ENCODE data around the gene SF3A2. TPM values are rescaled to one million over a fixed set of nuclear protein-coding genes. Genes with fewer than 3 reads are reported as not detected.
"Not testable (repeated sequence)": the region's sequence is repeated elsewhere in the genome, so short reads cannot be mapped to it uniquely, and the experiment has no call there.

SF3A2 gene
- total RNA-seq, 1 donor from 2014 or later, result 142 TPM

GRCh38 chr19:2277138-2277537 is 40.5 kb downstream of the SF3A2 start:
- Mint-ChIP-seq H3K9me3 (no peaks in the 10 kb centered on the region), H3K27ac (no peak overlapping the region), H3K4me1 (peaks cover 18% of the 10 kb centered on the region), H3K27me3 (ENCODE audit: low read depth) (peaks cover 5% of the 10 kb centered on the region), H3K36me3 (peaks cover 8% of the 10 kb centered on the region), H3K4me3 (no peak overlapping the region)
- no peak for DNase-seq (ENCODE audit: low spot score in 2 of 2, unreplicated experiment in 2 of 2)
- TF ChIP-seq CTCF (IDR thresholded peaks at IDR 0.05; ENCODE audit: unreplicated experiment), result no peak

- Mint-ChIP-seq H3K9me3 (no peaks in the 10 kb centered on the region), H3K4me1 (peaks cover 17% of the 10 kb centered on the region), H3K27me3 (ENCODE audit: low read depth) (peaks cover 17% of the 10 kb centered on the region), H3K4me3 (no peak overlapping the region), H3K27ac (no peak overlapping the region), H3K36me3 (peaks cover 8% of the 10 kb centered on the region)
- TF ChIP-seq CTCF (IDR thresholded peaks at IDR 0.05; ENCODE audit: unreplicated experiment), result no peak
- DNase-seq (ENCODE audit: low spot score in 2 of 2, unreplicated experiment in 2 of 2), result no peak
Measured at GRCh38 chr19:2278459-2279158, 42.0 kb downstream of the SF3A2 start.

GRCh38 chr19:2280633-2281264 is 44.1 kb downstream of the SF3A2 start:
- Mint-ChIP-seq H3K4me3 (no peak overlapping the region), H3K36me3 (no peaks in the 10 kb centered on the region), H3K4me1 (peaks cover 8% of the 10 kb centered on the region), H3K9me3 (no peaks in the 10 kb centered on the region), H3K27ac (no peak overlapping the region), H3K27me3 (ENCODE audit: low read depth) (peaks cover 27% of the 10 kb centered on the region)
- TF ChIP-seq CTCF (IDR thresholded peaks at IDR 0.05; ENCODE audit: unreplicated experiment), result no peak
- no peak for DNase-seq (ENCODE audit: low spot score in 2 of 2, unreplicated experiment in 2 of 2)

- not testable (repeated sequence) for H3K4me1 Mint-ChIP-seq
Measured at GRCh38 chr19:2281265-2282061, 44.8 kb downstream of the SF3A2 start.

GRCh38 chr19:2282062-2282861 is 45.6 kb downstream of the SF3A2 start, which contains the start of gene PEAK3:
TSS of gene PEAK3 (minus strand) at chr19:2282175. CDS start at chr19:2280931, 1,244 bp downstream.
- no peaks in the 10 kb centered on the region for H3K9me3 Mint-ChIP-seq
- H3K4me1 Mint-ChIP-seq, result peaks cover 8% of the 10 kb centered on the region
- H3K4me3 Mint-ChIP-seq, result peak within 1 kb of the TSS; percentile 51
- no peak within 1 kb of the TSS for H3K27ac Mint-ChIP-seq
- no peaks in the 10 kb centered on the region for H3K36me3 Mint-ChIP-seq
- H3K27me3 Mint-ChIP-seq (ENCODE audit: low read depth), result peaks cover 39% of the 10 kb centered on the region
- TF ChIP-seq CTCF (IDR thresholded peaks at IDR 0.05; ENCODE audit: unreplicated experiment), result no peak
- DNase-seq (ENCODE audit: low spot score in 2 of 2, unreplicated experiment in 2 of 2), result no peak

More at GRCh38 chr19:2281265-2282061, 44.8 kb downstream of the SF3A2 start:
- Mint-ChIP-seq H3K27me3 (ENCODE audit: low read depth) (peaks cover 33% of the 10 kb centered on the region), H3K4me3 (peak overlapping the region; percentile 51)
- H3K27ac Mint-ChIP-seq; H3K9me3 Mint-ChIP-seq; DNase-seq (ENCODE audit: low spot score in 2 of 2, unreplicated experiment in 2 of 2); H3K36me3 Mint-ChIP-seq: not testable (repeated sequence)

Measured in mesothelial cell of epicardium (in vitro differentiated cells).